ENCODE results near the gene HIGD1B.
"Not testable (repeated sequence)": the region's sequence is repeated elsewhere in the genome, so short reads cannot be mapped to it uniquely, and the experiment has no call there.

HIGD1B gene

DNA sequence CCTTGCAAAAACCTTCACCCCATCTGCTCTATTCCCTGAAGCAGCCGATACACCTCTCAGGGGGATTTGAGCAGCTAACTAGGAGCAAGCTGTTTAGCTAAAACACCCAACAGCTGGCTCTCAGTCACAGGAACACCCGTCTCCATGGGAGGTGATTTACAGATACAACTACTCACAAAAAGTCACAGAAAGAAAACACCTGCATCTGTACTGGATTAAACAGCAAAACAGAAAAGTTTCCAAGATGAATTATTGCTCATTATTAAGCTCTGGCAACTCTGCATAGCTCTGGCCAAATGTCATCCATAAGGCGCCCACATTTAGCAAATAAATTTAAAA, 39.9 kb upstream of the HIGD1B start:
- Histone ChIP-seq H4K8ac (ENCODE audit: low read depth, low read length) (no peak overlapping the region), H3K36me3 (ENCODE audit: control insufficient read depth, insufficient read depth, low read length) (peaks cover 10% of the 10 kb centered on the region), H3K23ac (ENCODE audit: low read length) (no peak overlapping the region), H3K79me1 (ENCODE audit: low read length) (peaks cover 18% of the 10 kb centered on the region), H2BK5ac (ENCODE audit: low read length) (no peak overlapping the region), H2BK15ac (replicated peaks; ENCODE audit: low read depth) (no peak overlapping the region), H3K27me3 (ENCODE audit: insufficient read depth, low read length, poor library complexity) (no peaks in the 10 kb centered on the region), H3K56ac (ENCODE audit: low read length) (no peak overlapping the region), H3K4me3 (ENCODE audit: low read length) (no peak overlapping the region), H3K9ac (ENCODE audit: low read length) (no peak overlapping the region), H4K5ac (ENCODE audit: low read length) (no peak overlapping the region), H3K79me2 (ENCODE audit: control insufficient read depth, insufficient read depth, low read length) (peaks cover 32% of the 10 kb centered on the region), H3K27ac (ENCODE audit: low read depth, low read length) (no peak overlapping the region), H3K4me1 (ENCODE audit: control insufficient read depth, low read depth, low read length) (no peaks in the 10 kb centered on the region), H3K18ac (ENCODE audit: low read length) (no peak overlapping the region), H2AK5ac (ENCODE audit: low read length) (no peak overlapping the region), H3K4me2 (ENCODE audit: low read length) (no peak overlapping the region), H2BK120ac (ENCODE audit: low read depth, low read length) (no peak overlapping the region), H3K4ac (ENCODE audit: low read depth, low read length) (no peak overlapping the region)
- WGBS (ENCODE audit: extremely low coverage, insufficient coverage, low lambda C conversion rate) = no CpG with 5 or more reads among the region's 3 CpGs
- DNase-seq = no peak

DNA sequence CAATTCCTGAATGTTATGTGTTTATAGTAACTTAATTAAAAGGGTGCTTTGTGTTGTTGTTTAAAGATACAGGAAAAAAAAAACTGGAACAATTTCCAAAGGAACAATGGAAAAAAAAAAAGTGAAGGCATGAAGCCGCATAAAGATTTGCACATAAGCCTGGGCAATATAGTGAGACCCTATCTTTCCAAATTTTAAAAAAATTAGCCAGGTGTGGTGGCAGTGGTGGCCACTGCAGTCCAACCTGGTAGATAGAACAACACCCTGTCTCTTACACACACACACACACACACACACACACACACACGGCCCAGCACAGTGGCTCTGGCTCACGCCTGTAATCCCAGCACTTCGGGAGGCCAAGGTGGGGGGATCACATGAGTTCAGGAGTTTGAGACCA, 39.5 kb upstream of the HIGD1B start:
- Histone ChIP-seq H3K56ac (ENCODE audit: low read length) (no peak overlapping the region), H3K4me1 (ENCODE audit: control insufficient read depth, low read depth, low read length) (no peaks in the 10 kb centered on the region), H2BK120ac (ENCODE audit: low read depth, low read length) (no peak overlapping the region), H3K4me2 (ENCODE audit: low read length) (no peak overlapping the region), H2BK5ac (ENCODE audit: low read length) (no peak overlapping the region), H3K27me3 (ENCODE audit: insufficient read depth, low read length, poor library complexity) (no peaks in the 10 kb centered on the region), H3K9ac (ENCODE audit: low read length) (no peak overlapping the region), H3K79me1 (ENCODE audit: low read length) (peaks cover 18% of the 10 kb centered on the region), H4K5ac (ENCODE audit: low read length) (no peak overlapping the region), H2BK15ac (replicated peaks; ENCODE audit: low read depth) (no peak overlapping the region), H3K36me3 (ENCODE audit: control insufficient read depth, insufficient read depth, low read length) (peaks cover 10% of the 10 kb centered on the region), H3K4ac (ENCODE audit: low read depth, low read length) (no peak overlapping the region), H3K79me2 (ENCODE audit: control insufficient read depth, insufficient read depth, low read length) (peaks cover 34% of the 10 kb centered on the region), H3K27ac (ENCODE audit: low read depth, low read length) (no peak overlapping the region), H4K8ac (ENCODE audit: low read depth, low read length) (no peak overlapping the region), H2AK5ac (ENCODE audit: low read length) (no peak overlapping the region), H3K18ac (ENCODE audit: low read length) (no peak overlapping the region), H3K4me3 (ENCODE audit: low read length) (no peak overlapping the region), H3K23ac (ENCODE audit: low read length) (no peak overlapping the region)
- DNase-seq = no peak
- WGBS (ENCODE audit: extremely low coverage, insufficient coverage, low lambda C conversion rate) = no CpG with 5 or more reads among the region's 4 CpGs

DNA sequence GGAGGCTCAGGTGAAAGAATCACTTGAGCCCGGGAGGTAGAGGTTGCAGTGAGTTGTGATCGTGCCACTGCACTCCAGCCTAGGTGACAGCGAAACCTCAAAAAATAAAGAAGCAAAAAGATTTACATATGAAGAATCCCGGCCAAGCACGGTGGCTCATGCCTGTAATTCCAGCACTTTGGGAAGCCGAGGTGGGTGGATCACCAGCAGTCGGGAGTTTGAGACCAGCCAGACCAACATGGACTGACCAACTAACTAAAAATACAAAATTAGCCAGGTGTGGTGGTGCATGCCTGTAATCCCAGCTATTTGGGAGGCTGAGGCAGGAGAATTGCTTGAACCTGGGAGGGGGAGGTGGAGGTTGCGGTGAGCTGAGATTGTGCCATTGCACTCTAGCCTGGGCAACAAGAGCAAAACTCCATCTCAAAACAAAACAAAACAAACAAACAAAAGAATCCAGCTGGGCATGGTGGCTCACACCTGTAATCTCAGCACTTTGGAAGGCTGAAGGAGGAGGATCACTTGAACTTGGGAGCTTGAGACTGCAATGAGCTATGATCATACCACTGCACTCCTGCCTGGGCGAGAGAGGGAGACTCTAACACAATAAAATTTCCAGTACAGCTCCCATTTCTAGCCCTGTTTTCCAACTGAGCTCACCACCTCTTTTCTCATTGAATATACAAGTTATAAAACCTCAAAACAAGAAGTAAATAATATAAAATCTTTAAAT, 38.9 kb upstream of the HIGD1B start:
- no CpG with 5 or more reads among the region's 9 CpGs for WGBS (ENCODE audit: extremely low coverage, insufficient coverage, low lambda C conversion rate)
- H3K23ac ChIP-seq (ENCODE audit: low read length); H3K4ac ChIP-seq (ENCODE audit: low read depth, low read length); H4K8ac ChIP-seq (ENCODE audit: low read depth, low read length); H3K18ac ChIP-seq (ENCODE audit: low read length); H3K9ac ChIP-seq (ENCODE audit: low read length); H3K56ac ChIP-seq (ENCODE audit: low read length); H2AK5ac ChIP-seq (ENCODE audit: low read length); H2BK120ac ChIP-seq (ENCODE audit: low read depth, low read length); DNase-seq; H3K36me3 ChIP-seq (ENCODE audit: control insufficient read depth, insufficient read depth, low read length); H2BK5ac ChIP-seq (ENCODE audit: low read length); H2BK15ac ChIP-seq (replicated peaks; ENCODE audit: low read depth); H3K27ac ChIP-seq (ENCODE audit: low read depth, low read length); H3K4me1 ChIP-seq (ENCODE audit: control insufficient read depth, low read depth, low read length); H3K4me2 ChIP-seq (ENCODE audit: low read length); H3K4me3 ChIP-seq (ENCODE audit: low read length); H3K27me3 ChIP-seq (ENCODE audit: insufficient read depth, low read length, poor library complexity); H4K5ac ChIP-seq (ENCODE audit: low read length): not testable (repeated sequence)
- Histone ChIP-seq H3K79me1 (ENCODE audit: low read length) (peaks cover 20% of the 10 kb centered on the region), H3K79me2 (ENCODE audit: control insufficient read depth, insufficient read depth, low read length) (peaks cover 36% of the 10 kb centered on the region)

DNA sequence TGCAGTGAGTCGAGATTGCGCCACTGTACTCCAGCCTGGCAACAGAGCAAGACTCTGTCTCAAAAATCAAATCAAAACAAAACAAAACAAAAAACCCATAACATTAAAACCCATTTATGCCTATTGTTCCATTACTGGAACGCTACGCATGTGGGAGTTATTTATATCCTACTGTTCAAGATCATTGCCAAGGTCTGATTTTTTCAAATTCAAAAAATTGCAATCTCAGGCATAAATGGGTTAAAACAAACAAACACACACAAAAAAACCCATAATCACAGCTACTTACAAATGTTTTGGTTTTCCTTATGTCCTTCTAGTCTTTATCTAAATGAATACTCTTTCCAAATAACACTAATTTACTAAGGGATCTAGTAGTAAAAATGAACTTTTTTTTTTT, 35.4 kb upstream of the HIGD1B start:
- Histone ChIP-seq H4K8ac (ENCODE audit: low read depth, low read length) (no peak overlapping the region), H3K4me1 (ENCODE audit: control insufficient read depth, low read depth, low read length) (no peaks in the 10 kb centered on the region), H3K4me3 (ENCODE audit: low read length) (no peak overlapping the region), H4K5ac (ENCODE audit: low read length) (no peak overlapping the region), H2AK5ac (ENCODE audit: low read length) (no peak overlapping the region), H3K4ac (ENCODE audit: low read depth, low read length) (no peak overlapping the region), H3K18ac (ENCODE audit: low read length) (no peak overlapping the region), H3K27me3 (ENCODE audit: insufficient read depth, low read length, poor library complexity) (no peaks in the 10 kb centered on the region), H2BK15ac (replicated peaks; ENCODE audit: low read depth) (no peak overlapping the region), H3K23ac (ENCODE audit: low read length) (no peak overlapping the region), H3K36me3 (ENCODE audit: control insufficient read depth, insufficient read depth, low read length) (no peaks in the 10 kb centered on the region), H3K56ac (ENCODE audit: low read length) (no peak overlapping the region), H3K27ac (ENCODE audit: low read depth, low read length) (no peak overlapping the region), H2BK120ac (ENCODE audit: low read depth, low read length) (no peak overlapping the region), H3K9ac (ENCODE audit: low read length) (no peak overlapping the region), H2BK5ac (ENCODE audit: low read length) (no peak overlapping the region), H3K79me2 (ENCODE audit: control insufficient read depth, insufficient read depth, low read length) (peaks cover 45% of the 10 kb centered on the region), H3K4me2 (ENCODE audit: low read length) (no peak overlapping the region), H3K79me1 (ENCODE audit: low read length) (peaks cover 12% of the 10 kb centered on the region)
- DNase-seq = no peak
- no CpG with 5 or more reads among the region's 4 CpGs for WGBS (ENCODE audit: extremely low coverage, insufficient coverage, low lambda C conversion rate)

DNA sequence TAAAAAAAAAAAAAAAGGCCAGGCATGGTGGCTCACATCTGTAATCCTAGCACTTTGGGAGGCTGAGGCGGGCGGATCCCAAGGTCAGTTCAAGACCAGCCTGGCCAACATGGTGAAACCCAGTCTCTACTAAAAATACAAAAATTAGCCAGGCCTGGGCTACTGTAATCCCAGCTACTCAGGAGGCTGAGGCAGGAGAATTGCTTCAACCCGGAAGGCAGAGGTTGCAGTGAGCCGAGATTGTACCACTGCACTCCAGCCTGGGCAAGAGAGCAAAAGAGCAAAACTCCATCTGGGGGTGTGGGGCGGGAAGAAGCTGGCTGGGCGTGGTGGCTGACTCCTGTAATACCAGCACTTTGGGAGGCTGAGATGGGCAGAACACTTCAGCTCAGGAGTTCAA, 29.2 kb upstream of the HIGD1B start:
- H3K9ac ChIP-seq (ENCODE audit: low read length); H3K36me3 ChIP-seq (ENCODE audit: control insufficient read depth, insufficient read depth, low read length); H3K4me2 ChIP-seq (ENCODE audit: low read length); H3K27me3 ChIP-seq (ENCODE audit: insufficient read depth, low read length, poor library complexity); H3K27ac ChIP-seq (ENCODE audit: low read depth, low read length); DNase-seq; H4K8ac ChIP-seq (ENCODE audit: low read depth, low read length); H3K4me1 ChIP-seq (ENCODE audit: control insufficient read depth, low read depth, low read length); H3K56ac ChIP-seq (ENCODE audit: low read length); H3K18ac ChIP-seq (ENCODE audit: low read length); H3K23ac ChIP-seq (ENCODE audit: low read length); H3K79me1 ChIP-seq (ENCODE audit: low read length); H2BK15ac ChIP-seq (replicated peaks; ENCODE audit: low read depth); H2AK5ac ChIP-seq (ENCODE audit: low read length); H3K4me3 ChIP-seq (ENCODE audit: low read length); H4K5ac ChIP-seq (ENCODE audit: low read length); H3K4ac ChIP-seq (ENCODE audit: low read depth, low read length); H2BK5ac ChIP-seq (ENCODE audit: low read length); H2BK120ac ChIP-seq (ENCODE audit: low read depth, low read length): not testable (repeated sequence)
- no CpG with 5 or more reads among the region's 6 CpGs for WGBS (ENCODE audit: extremely low coverage, insufficient coverage, low lambda C conversion rate)
- peaks cover 50% of the 10 kb centered on the region for H3K79me2 ChIP-seq (ENCODE audit: control insufficient read depth, insufficient read depth, low read length)

DNA sequence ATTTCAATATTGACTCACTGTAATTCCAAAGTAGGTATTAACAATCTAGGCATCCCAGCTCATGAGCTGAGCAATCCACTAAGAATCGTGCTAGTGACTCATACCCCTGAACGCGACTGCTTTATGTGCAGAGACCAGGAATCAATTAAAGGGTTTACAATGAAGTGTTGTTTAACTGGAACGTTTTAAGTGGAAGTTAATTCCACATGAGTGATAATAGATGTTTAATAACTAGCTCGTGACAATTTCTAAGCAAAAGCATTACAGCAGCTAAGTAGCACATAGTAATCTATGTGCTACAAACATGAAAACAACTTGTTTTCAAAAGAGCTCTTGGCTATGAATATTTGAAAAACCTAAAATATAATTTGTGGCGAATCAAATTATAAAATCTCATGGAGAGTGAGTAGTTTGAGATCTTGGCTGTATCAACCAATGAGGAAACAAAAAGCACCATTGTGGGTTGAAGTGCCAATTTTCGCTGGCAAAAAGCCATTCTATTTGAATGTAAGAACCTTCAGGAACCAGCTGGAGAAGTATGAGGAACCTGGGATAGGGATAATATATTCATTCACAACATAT, 27.0 kb upstream of the HIGD1B start:
- no peak overlapping the region for H4K5ac ChIP-seq (ENCODE audit: low read length)
- H3K36me3 ChIP-seq (ENCODE audit: control insufficient read depth, insufficient read depth, low read length) = no peaks in the 10 kb centered on the region
- no peak overlapping the region for H3K56ac ChIP-seq (ENCODE audit: low read length)
- peak; percentile 25 for DNase-seq
- H3K79me2 ChIP-seq (ENCODE audit: control insufficient read depth, insufficient read depth, low read length) = peaks cover 52% of the 10 kb centered on the region
- H3K27ac ChIP-seq (ENCODE audit: low read depth, low read length) = no peak overlapping the region
- no peak overlapping the region for H2BK5ac ChIP-seq (ENCODE audit: low read length)
- H3K4me3 ChIP-seq (ENCODE audit: low read length) = no peak overlapping the region
- H2AK5ac ChIP-seq (ENCODE audit: low read length) = no peak overlapping the region
- H3K18ac ChIP-seq (ENCODE audit: low read length) = no peak overlapping the region
- H2BK120ac ChIP-seq (ENCODE audit: low read depth, low read length) = no peak overlapping the region
- no peaks in the 10 kb centered on the region for H3K4me1 ChIP-seq (ENCODE audit: control insufficient read depth, low read depth, low read length)
- H3K4me2 ChIP-seq (ENCODE audit: low read length) = no peak overlapping the region
- no peak overlapping the region for H3K9ac ChIP-seq (ENCODE audit: low read length)
- H4K8ac ChIP-seq (ENCODE audit: low read depth, low read length) = no peak overlapping the region
- no peak overlapping the region for H3K4ac ChIP-seq (ENCODE audit: low read depth, low read length)
- H3K27me3 ChIP-seq (ENCODE audit: insufficient read depth, low read length, poor library complexity) = no peaks in the 10 kb centered on the region
- H2BK15ac ChIP-seq (replicated peaks; ENCODE audit: low read depth) = no peak overlapping the region
- H3K23ac ChIP-seq (ENCODE audit: low read length) = no peak overlapping the region
- H3K79me1 ChIP-seq (ENCODE audit: low read length) = no peaks in the 10 kb centered on the region
- no CpG with 5 or more reads among the region's 7 CpGs for WGBS (ENCODE audit: extremely low coverage, insufficient coverage, low lambda C conversion rate)
